Choroid plexus epithelial cell (primary cell): ENCODE data around the gene RNF181.

ENCODE experiments used
- DNase-seq: peaks from one replicate; pipeline ENCODE4 v3.0.0-alpha.2; 2010; ENCODE audit warnings: low read depth
- H3K4me3 ChIP-seq: 2 replicates; pipeline ENCODE4 v1.5.1; 2011; ENCODE audit warnings: low read depth, mild to moderate bottlenecking, control low read depth, low read length, moderate library complexity
- TF ChIP-seq, protein P1 (sequence below): conservative IDR thresholded peaks from 2 replicates; pipeline ENCODE4 v1.5.1; 2011; ENCODE audit warnings: low read depth, mild to moderate bottlenecking, control low read depth, inconsistent platforms, low read length, moderate library complexity

Gene RNF181

DNA sequence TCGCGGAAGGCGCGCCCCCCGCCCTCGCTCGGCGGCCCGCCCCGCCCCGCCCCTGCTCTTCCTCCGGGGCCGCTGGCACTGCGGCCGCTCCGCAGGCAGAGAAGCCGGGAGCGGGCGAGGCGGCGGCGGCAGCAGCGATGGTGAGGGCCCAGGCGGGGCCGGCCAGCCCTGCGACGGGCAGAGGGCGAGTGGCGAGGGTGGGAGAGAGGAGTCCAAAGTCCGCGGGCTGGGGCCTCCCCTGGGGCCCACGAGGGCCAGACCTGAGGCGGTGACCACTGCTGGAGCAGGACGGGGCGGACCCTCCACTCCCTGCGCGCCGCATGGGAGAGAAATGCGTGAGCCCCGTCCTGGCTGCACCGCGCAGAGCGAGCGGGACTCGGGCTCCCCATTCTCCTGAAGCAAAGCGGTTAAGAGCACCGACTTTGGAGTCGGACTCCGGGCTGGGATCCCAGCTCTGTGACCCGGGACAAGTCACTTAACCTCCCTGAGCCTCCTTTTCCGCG lies 11.1 kb upstream of the RNF181 start, which contains the start of gene VAMP5:
Gene VAMP5, plus strand, starts transcription at position 78 of the 503 bp plus-strand sequence. Its CDS starts 60 bp downstream, at position 138.
- H3K4me3 ChIP-seq = peak within 1 kb of the TSS; percentile 69
- DNase-seq = no peak
- TF ChIP-seq, protein P1, sequence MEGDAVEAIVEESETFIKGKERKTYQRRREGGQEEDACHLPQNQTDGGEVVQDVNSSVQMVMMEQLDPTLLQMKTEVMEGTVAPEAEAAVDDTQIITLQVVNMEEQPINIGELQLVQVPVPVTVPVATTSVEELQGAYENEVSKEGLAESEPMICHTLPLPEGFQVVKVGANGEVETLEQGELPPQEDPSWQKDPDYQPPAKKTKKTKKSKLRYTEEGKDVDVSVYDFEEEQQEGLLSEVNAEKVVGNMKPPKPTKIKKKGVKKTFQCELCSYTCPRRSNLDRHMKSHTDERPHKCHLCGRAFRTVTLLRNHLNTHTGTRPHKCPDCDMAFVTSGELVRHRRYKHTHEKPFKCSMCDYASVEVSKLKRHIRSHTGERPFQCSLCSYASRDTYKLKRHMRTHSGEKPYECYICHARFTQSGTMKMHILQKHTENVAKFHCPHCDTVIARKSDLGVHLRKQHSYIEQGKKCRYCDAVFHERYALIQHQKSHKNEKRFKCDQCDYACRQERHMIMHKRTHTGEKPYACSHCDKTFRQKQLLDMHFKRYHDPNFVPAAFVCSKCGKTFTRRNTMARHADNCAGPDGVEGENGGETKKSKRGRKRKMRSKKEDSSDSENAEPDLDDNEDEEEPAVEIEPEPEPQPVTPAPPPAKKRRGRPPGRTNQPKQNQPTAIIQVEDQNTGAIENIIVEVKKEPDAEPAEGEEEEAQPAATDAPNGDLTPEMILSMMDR = no peak

DNA sequence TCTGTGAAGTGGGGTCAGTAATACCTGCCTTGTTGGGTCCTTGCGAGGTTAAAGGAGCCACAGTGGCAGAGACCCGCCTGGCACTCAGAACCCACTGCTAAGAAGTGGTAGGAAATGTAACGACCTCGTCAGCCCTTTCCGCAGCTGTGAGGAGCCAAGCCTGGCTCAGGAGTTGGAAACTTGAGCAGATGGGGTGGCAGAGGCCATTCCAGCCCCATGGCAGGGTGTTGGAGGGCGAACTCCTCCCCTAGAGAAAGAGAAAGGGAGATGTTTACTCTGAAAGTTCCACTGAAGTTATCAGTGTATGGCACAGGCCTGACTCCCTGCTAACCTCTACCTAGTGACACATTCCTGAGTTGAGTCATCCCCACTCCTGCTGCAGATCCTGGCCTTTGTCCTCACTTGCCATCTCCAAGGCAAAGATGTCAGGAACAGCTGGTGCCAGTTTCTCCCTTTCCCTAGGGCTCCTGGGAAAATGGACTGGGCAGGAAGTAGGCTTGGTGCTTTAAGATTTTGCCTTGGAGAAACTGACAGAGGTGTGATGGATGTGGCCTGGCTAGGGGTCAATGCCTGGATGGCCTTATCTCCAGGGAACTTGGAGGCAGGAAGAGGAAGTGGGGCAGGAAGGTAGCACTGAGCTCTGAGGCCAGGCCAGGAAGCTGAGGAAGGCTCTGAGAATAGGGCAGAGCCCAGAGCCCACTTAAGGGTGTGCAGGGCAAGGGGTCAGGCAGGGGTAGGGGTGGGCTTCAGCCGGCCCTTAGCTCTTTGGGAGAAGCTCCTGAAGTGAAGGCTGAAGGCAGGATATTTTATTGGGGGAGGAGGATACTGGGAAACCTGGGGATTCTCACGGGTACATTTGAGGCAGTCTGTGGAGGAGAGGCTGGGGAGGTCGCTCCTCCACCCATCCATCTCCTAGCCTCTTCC lies 10.4 kb upstream of the RNF181 start:
- TF ChIP-seq, protein P1 = no peak
- H3K4me3 ChIP-seq = peak overlapping the region; percentile 69
- peak; percentile 36 for DNase-seq

DNA sequence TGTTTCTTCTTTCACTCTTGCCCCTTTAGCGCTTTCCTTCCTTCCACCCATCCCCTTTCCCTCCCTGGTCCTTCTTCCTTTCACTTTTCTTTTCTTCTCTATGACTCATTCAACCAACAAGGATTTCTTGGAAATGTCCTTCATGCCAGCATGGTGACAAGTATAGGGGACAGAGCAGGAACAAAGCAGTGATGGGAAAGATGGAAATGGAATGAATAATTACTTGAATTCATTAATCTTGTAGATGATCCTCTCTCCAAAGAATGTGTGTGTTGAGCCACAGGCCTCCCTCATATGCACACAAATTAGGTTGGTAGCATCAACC lies 9.8 kb upstream of the RNF181 start:
- no peak overlapping the region for H3K4me3 ChIP-seq
- TF ChIP-seq, protein P1 = no peak
- DNase-seq = no peak

DNA sequence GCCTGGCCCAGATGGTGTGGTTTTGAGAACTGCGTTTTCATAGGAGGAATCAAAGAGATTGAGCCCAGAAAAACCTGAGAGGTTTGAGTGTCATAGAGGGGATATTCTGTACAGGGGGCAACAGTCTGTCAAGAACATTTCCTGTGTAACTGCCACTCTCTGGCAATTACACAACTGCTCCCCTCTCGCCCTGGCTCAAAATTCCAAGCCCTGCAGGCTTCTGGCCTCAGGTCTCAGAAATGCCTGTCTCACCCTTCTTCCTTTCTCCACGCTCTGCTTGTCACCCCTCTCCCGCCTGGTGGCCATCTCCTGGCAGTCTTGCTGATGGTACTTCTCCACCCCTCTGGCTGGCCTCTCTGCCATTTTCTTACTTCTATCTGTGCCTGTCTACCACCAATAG lies 7.3 kb upstream of the RNF181 start:
- TF ChIP-seq, protein P1 = no peak
- H3K4me3 ChIP-seq = no peak overlapping the region
- no peak for DNase-seq

DNA sequence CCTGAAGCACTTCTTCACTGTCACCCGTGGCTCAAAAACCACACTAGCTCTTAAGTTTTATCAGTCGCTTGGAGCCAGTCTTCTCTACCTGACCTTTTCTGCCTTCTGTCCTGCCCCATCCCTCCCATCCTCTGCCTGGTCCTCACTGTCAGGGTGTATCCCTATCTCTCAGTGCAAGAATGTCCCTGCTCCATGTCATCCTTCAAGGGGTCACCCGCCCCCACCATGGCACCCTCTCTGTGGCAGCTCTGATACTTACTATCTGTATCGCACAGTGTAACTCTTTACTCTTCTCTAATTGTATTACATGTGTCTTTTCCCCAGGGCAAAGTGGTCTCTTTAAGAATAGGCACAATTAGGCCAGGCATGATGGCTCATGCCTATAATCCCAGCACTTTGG lies 6.9 kb upstream of the RNF181 start:
- DNase-seq = no peak
- no peak overlapping the region for H3K4me3 ChIP-seq
- TF ChIP-seq, protein P1 = no peak

DNA sequence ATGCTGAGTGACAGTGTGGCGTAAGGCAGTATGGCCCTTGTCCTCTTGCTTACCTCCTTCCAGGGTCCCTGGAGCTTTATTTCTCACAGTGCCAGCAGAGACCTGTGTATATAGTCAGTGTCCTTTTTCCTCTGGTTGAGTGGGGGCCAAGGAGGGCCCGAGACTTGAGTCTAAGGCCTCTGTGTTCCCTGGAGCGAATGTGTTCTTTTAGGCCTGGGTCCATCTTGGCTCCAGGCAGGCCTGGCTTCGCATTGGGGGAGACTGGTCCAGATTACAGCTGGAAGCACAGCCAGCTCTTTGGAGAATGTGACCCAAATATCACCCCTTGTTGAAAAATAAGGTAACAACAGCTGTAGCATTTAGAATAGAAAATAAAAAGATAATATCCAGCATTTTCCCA lies 6.4 kb upstream of the RNF181 start:
- H3K4me3 ChIP-seq = no peak overlapping the region
- TF ChIP-seq, protein P1 = no peak
- DNase-seq = no peak
